Left colon (tissue), 2 donors: ENCODE data around the gene MTX2. TPM values are rescaled to one million over a fixed set of nuclear protein-coding genes. Genes with fewer than 3 reads are reported as not detected.
"Not testable (repeated sequence)": the region's sequence is repeated elsewhere in the genome, so short reads cannot be mapped to it uniquely, and the experiment has no call there.

Experiments used
- ATAC-seq: fragments of 200-7000 bp; cut with Tn5 transposase; one replicate; pipeline ENCODE4 v1.9.1; 2020; ENCODE audit warnings: mild to moderate bottlenecking, moderate library complexity
- DNase-seq, 2 donors: peaks; one replicate each; pipeline ENCODE4 v3.0.0-alpha.2; 2020
- intact Hi-C, 2 donors: fragments of 100-400 bp; cut with DNase I in 1 of 2; cut with micrococcal nuclease in 1 of 2; formaldehyde crosslinking; loops; one replicate each; pipeline versions ENCODE4 v1.11.2 to v1.14.0; 2022; cut with DNase I, micrococcal nuclease
- total RNA-seq, 2 donors: library from RNA; stranded (reverse); fragmentation: NEBNext Ultra II Directional; extraction: Animal tissue kit (Norgen Biotek cat#: 25700); gene quantifications; one replicate each; pipeline ENCODE4 v1.2.1, GENCODE V29; 2021
- donor health status: DM: no; HTN: no; CAD: no.
- donor health status: DM: yes; HTN: yes; CAD: no.

MTX2 gene
- total RNA-seq, 2 donors from 2014 or later: 31.1 to 34.0 TPM

- intact Hi-C loops: no loop called here
- ATAC-seq: no peak
These were observed 14.2 kb downstream of the MTX2 start for GRCh38 chr2:176283291-176284068.

GRCh38 chr2:176284461-176285049 lies 15.3 kb downstream of the MTX2 start:
- ATAC-seq (no peak), DNase-seq (no peak)
- intact Hi-C loops: no loop called here

More at GRCh38 chr2:176283291-176284068, 14.2 kb downstream of the MTX2 start:
- DNase-seq: no peak

GRCh38 chr2:176285321-176285720 lies 16.1 kb downstream of the MTX2 start:
- intact Hi-C loops: no loop called here
- DNase-seq (no peak), ATAC-seq (no peak)

- no peak for DNase-seq
- ATAC-seq: no peak
- intact Hi-C loops: no loop called here
These were observed 22.1 kb downstream of the MTX2 start for GRCh38 chr2:176291335-176291734.

- ATAC-seq (peak; percentile 67), DNase-seq (no peak)
- intact Hi-C loops: no loop called here
These were observed 22.6 kb downstream of the MTX2 start for GRCh38 chr2:176291809-176292283.

- no peak for ATAC-seq
- intact Hi-C loops: no loop called here
These were observed 23.4 kb downstream of the MTX2 start for GRCh38 chr2:176292608-176293007.

GRCh38 chr2:176293334-176293733 lies 24.1 kb downstream of the MTX2 start:
- intact Hi-C loops: no loop called here
- ATAC-seq (no peak), DNase-seq (no peak)

More at GRCh38 chr2:176292608-176293007, 23.4 kb downstream of the MTX2 start:
- DNase-seq: no peak

- peak; percentile 96 for ATAC-seq
These were observed 27.8 kb downstream of the MTX2 start for GRCh38 chr2:176297067-176297466.

GRCh38 chr2:176297737-176298136 lies 28.5 kb downstream of the MTX2 start:
- no peak for ATAC-seq
- intact Hi-C loops: no loop called here
- no peak for DNase-seq

More at GRCh38 chr2:176297067-176297466, 27.8 kb downstream of the MTX2 start:
- intact Hi-C loops: no loop called here
- DNase-seq: no peak

- DNase-seq, intact Hi-C loops, ATAC-seq: not testable (repeated sequence)
These were observed 36.8 kb downstream of the MTX2 start for GRCh38 chr2:176306020-176306419.

GRCh38 chr2:176317199-176317598 lies 48.0 kb downstream of the MTX2 start:
- DNase-seq: no peak
- no peak for ATAC-seq
- intact Hi-C loops: no loop called here

- intact Hi-C loops: no loop called here
- ATAC-seq: no peak
- DNase-seq: no peak
These were observed 48.4 kb downstream of the MTX2 start for GRCh38 chr2:176317623-176318065.

GRCh38 chr2:176321916-176322315 lies 52.7 kb downstream of the MTX2 start:
- ATAC-seq (no peak), DNase-seq (no peak)
- intact Hi-C loops: no loop called here

- peak; percentile 93 for ATAC-seq
- intact Hi-C loops: no loop called here
- DNase-seq: no peak
These were observed 55.6 kb downstream of the MTX2 start for GRCh38 chr2:176324862-176325261.

GRCh38 chr2:176325732-176326131 lies 56.5 kb downstream of the MTX2 start:
- peak in 1 of 2 donors; percentile 12 for DNase-seq
- intact Hi-C loops: no loop called here
- ATAC-seq: peak; percentile 87

- intact Hi-C loops: no loop called here
- DNase-seq (no peak), ATAC-seq (no peak)
These were observed 58.9 kb downstream of the MTX2 start for GRCh38 chr2:176328149-176328548.

- no peak for DNase-seq
- ATAC-seq: no peak
- intact Hi-C loops: no loop called here
These were observed 61.4 kb downstream of the MTX2 start for GRCh38 chr2:176330612-176331011.

- intact Hi-C loops: no loop called here
- ATAC-seq (no peak), DNase-seq (no peak)
These were observed 62.4 kb downstream of the MTX2 start for GRCh38 chr2:176331646-176332045.

- ATAC-seq (no peak), DNase-seq (no peak)
- intact Hi-C loops: no loop called here
These were observed 65.5 kb downstream of the MTX2 start for GRCh38 chr2:176334729-176335128.

GRCh38 chr2:176338395-176338794 lies 69.2 kb downstream of the MTX2 start:
- ATAC-seq (no peak), DNase-seq (no peak)
- intact Hi-C loops: no loop called here
